NCI-H774 (cell line): ENCODE data around the gene INKA2.
A peak's percentile ranks its signal among the peaks of the same experiment; 100 is the strongest.
"Not testable (repeated sequence)": the region's sequence is repeated elsewhere in the genome, so short reads cannot be mapped to it uniquely, and the experiment has no call there.

Experiments used
- DNase-seq: peaks from one replicate; lab custom pipeline; 2025; lab: John Stamatoyannopoulos, UW

Gene INKA2

DNA sequence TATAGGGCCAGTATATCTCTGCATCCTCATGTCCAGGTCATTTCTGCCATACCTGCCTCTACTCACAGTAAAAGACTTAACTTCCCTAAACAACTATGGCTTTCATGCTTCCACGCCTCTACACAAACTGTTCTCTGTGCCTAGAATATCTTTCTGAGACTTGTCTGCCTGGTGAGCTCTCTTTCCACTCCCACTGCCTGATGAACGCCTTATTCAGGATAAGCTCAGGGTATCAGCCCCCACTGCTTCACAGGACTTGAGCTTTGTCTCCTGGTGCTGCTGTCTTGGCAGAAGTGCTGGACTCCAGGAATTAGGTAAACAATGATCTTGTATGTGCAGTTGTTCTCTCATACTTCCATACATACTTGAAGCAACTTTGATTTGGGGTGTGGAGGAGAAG lies 11.7 kb upstream of the INKA2 start:
- DNase-seq: no peak

DNA sequence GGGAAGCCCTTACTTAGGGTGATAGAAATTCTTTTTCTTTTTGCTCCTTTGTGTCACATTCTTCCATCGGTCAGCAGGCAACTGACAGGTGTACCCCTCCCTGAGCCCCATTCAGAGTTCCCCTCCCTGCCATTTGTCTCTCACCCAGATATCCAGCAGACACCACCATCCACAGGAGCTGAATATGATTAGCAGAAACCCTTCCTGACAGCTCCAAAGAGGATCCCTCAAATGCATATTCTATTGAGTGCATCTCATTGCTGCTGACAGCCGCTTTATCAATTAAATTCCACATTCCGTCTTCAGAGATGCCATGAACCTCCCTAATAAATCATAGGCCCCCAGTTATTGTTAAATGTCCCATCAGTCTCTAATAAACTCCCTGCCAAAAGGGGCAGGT lies 10.4 kb upstream of the INKA2 start:
- no peak for DNase-seq

DNA sequence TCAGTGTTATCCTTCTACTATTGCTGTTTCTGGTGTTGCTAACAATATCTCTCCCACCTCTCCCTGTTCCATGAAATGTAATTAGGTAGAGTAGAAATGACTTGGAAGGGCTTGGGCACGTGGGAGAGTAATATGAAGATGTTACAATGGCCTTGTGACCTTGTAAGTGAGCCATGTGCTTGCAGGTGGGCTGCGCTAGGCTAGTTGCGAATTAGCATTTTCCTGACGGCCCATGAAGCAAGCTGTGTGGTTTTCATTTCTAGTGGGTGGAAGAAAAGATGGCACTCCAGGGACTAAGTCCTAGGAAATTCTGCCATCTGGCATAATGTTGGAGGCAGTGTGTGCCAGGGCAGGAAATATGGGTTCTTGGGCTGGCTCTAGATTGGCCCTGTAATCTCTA lies 8.8 kb upstream of the INKA2 start:
- no peak for DNase-seq

DNA sequence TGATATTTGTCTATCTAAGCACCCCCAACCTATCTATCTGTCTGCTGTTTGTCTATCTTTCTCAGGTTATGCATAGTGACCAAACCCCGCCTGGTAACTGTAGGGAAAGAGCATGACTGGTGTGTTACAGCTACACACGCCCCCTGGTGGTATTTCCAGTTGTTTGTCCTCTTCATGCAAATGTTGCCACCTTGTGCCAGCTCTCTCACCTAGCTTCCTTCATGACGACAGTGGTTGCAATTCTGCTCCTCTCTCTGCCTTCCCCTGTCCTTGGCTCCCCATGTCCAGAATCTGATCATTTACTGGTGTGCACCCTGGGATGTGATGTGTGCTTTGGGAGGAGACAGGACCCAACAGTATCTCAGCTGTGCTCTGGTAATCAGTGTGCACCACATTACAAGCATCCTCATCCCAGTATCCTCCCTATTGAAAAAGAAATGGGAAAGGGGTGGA lies 8.1 kb upstream of the INKA2 start:
- no peak for DNase-seq

DNA sequence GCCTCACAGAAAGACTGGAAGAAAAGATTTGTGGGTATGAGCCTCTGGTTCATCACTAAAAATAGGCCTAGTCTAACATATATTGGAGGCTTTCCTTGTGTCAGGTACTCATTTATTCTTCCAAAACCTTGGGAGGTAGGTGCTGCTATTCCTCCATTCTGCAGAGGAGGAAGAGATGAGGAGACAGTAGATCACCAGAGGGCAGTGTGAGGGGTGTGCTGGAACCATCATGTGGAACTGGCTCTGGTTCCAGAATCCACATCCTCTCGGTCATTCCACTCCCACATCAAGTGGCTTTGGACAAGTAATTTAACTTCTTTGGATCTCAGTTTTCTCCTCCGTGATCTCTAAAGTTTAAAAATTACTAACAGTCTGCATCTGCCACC lies 7.4 kb upstream of the INKA2 start:
- DNase-seq: no peak

DNA sequence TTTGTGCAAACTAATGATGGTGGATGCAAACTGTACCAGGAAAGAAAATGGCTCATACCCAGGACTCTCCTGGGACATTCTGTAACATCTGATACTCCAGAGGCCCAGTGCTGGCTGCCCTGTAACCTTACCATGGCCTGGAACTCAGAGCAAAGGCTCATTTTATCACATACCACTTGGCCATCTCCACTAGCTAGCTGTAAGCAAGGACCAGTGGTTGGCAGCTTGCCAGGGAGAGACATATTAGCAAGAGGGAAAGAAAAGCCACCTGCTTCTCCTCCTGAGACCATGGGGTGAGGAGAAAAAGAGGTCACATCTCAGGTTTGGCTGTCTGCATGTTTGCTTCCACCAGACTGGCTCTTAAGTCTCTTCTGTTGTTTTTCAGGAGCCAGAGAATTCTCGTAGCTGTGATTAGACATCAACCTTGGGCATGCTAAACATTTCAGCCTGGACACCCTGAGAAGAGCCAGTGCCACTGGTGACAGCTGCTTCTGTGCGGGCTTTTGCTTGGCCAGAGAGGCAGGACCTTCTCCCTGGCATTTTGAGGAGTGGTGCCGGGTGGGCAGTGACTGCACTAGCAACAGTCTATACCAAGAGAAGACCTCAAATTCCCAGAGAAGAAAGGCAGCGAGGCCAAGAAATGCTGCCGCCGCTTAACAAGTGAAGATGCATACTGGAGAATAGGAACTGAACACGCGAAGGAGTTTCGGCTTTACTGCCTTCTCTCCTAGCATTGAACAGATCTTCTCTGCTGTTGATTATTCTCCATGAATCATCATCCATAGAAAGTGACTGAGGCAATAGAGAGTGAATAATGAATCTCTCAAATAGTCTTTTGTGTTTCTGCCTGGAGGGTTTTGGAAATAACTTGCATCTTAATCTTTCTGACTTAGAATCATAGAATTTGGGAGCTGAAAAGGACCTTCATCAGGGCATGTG lies 6.7 kb upstream of the INKA2 start:
- no peak for DNase-seq

DNA sequence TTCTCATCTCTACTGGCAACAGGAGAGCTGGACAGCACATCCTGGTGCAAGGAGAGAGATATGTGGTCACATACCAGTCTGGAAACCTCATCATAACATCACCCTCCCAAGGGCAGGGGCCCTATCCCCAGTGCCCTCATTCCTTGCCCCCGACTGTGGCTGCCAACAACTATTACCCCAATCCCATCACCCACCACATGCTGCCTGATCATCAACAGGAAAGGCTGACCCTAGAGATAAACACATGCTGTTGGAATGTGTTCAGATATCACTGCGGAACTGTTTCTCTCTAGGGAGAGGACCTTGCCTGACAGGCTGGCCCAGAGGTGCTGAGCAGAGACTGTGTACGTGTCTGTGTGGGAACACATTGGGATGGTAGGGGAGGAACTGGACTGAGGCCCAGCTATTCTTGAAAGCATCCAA lies 4.5 kb upstream of the INKA2 start:
- DNase-seq: no peak

DNA sequence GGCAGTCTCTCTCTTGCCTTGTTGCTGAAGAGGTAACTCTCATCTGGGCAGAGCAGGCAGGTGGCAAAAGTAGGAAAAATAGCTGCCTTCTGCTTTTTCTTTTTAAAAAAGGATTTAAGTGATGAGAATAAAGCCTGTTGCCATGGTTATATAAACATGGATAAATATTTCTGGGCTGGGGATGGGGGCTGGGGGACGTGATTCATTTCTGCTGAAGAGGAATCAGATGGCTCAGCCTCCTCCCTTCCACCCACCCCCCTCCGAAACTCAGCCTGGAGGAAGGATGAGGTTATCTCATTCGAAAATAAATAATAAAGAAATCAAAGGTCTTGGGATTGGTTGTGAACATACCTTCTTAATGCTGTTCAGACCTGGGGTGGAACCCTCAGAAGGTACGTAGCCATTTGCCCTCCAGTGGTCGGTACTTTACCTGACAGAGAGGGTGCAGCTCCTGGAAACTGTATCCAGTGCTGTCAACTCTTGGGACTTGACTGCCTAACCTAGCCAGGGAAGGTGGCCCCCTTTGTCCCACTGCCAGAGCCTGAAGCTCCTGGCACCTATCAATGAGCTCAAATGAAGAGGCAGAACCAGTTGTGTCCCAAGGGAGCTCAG lies 3.8 kb upstream of the INKA2 start:
- DNase-seq: no peak

DNA sequence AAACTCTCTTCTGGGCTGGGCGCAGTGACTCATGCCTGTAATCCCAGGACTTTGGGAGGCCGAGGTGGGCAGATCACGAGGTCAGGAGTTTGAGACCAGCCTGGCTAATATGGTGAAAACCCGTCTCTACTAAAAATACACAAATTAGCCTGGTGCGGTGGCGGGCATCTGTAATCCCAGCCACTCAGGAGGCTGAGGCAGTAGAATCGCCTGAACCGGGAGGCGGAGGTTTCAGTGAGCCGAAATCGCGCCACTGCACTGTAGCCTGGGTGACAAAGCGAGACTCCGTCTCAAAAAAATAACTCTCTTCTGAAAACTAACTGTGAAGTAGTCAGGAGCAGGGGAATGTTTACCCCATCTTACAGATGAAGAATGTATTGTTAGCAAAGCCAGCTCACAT lies 3.1 kb upstream of the INKA2 start:
- not testable (repeated sequence) for DNase-seq

DNA sequence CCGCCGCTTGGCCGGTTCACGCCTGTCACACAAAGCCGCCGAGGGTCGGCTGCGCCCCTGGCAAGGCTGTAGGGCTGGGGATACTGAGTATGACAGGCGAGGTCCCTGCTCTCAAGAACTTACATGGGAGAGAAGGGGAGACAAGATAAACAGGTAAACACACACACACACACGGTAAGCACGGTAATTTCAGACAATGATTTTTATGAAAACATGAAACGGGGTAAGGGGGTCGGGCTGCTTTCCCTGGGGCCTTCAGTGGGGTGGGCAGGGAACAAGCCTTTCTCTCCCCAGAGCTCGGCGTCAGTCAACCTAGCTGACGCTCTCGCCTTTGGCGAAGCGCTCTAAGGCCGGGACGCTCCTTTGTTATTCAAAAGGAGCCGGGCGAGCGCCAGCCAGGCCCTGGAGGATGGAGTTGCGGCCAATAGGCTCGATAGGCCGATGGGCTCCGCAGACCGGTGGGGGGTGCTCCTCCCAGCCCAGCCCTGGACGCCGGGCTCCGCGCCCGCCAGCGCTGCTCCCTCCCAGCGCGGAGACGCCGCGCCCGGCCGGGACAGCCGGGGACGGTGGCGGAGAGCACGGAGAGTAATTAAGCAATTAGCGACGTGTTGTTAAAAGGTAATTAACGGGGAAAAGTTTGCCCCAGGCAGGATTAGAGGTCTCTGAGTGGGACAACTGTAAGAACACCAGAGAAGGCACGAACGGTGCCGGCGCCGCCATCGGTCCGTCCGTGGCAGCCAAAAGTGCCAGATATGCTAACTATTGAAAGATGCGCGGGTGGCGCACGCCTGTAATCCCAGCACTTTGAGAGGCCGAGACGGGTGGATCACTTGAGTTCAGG lies 950 bp upstream of the INKA2 start:
- DNase-seq: peak; percentile 33

DNA sequence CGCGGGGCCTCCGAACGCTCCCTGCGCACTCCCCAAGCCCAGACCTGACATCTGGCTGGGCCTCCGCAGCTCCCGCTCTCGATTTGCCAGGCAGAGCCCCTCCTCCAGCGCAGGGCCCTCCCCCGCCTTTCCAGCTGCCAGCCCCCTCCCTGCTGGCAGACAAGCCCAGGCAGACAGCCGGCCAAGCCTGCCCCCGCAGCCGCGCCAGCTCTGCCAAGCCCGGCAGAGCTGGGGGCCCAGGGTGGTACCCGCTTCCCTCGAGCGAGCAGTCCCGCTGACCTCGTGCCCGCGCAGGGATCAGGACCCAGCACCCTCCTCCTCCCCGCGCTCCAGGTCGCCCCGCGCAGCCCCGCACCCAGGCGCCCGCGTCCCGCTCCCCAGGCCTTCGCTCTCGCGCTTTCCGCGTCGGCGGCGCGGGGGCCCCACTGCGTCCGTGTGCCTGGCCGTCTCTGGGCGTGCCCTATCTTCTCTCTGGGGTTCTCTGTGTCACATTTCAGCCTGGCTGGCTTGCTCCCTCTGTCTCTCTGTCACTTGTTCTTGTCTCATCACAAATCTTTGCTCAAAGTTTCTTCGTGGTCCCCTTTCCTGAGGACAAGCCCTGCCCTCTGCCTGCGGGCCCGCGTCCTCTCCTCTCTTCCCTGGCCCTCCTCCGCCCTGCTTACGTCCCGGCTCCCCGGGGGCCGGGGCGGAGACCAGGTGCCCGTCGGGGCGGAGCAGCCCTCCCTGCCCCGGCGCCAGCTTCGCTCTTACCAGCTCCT lies 580 bp downstream of the INKA2 start:
- peak; percentile 65 for DNase-seq

DNA sequence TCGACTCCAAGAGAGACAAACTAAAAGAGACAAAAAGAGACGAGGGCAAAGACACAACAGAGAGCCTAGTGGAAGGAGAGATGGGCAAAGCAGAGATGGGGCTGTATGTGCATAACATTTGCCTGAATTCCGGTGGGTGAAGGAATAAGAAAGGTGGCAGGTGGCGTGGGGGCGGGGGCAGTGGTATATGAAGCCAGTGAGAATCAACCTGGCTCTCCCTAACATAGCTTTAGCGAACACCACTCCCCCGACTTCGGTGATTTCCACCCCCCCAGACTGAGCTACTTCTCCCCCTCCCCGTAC lies 1.1 kb downstream of the INKA2 start:
- no peak for DNase-seq

DNA sequence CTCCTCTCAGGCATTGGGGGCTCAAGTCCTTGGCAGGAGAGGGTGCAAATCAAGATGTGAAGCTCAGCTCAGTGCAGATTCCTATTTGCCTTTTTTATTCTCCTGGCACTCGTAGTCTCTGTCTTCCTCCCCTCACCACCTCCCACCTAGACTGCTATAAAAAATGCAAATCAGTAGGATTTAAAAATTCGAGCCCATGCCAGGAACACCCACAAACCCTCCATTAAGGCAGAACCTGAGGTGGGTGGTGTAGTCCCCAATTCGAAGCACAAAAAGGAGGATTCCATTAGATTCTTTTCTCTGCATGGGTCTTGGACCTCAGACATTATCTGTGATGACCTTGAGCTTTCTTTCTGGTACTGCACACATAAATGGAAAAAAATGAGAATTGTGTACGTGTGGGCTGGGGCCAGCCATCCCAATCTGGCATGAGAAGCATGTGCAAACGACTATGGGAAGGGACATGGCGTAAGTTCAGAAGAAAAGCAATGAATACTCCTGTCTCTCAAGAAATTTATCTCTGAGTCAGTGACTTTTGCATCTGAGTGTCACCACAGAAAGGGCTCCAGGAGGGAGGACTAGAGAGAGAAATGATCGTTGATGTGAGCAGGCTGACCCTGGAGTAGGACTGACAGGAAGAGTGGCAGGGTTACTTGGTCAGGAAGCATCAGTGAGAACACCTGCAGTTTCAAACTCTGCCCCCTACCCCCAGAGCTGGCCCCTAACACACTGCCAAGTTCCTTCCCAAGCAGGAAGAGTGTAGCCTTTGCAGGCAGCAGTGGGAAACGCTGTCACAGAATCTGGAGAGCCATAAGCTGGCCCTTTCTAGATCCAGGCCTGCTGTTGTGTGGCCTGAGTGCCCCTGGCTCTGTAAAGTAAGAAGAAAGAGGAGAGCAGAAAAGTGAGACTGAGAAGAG lies 1.7 kb downstream of the INKA2 start:
- no peak for DNase-seq

DNA sequence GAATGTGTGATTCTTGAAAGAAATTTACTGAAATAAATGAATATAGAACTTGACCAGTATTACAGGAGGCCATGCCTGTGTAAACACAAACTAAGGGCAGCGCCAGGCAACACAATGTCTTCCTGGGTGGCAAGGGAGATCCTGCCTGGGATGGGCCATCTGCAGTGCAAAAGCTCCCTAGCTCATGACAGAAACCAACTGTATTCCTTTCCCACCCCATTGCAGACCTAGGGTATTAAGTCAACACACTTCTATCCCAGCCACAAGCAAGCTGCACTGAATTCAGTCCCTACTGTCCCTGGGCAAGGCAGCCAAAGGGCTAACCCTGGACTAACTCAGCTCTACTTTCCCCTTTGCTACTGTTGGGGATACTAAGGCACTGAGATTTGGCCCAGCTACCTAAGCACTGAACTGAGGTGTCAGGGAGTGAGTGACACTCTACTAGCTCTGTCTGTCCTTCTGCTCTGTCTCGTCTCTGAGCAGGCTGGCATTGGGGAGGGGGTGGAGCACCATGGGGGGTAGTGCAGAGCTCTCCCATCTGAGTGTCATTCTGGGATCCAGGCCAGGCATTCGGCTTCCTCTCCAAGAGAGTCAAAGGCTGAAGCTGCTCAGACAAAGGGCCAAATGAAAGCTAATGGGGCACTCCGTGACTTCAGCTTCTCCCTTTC lies 2.5 kb downstream of the INKA2 start:
- DNase-seq: no peak

DNA sequence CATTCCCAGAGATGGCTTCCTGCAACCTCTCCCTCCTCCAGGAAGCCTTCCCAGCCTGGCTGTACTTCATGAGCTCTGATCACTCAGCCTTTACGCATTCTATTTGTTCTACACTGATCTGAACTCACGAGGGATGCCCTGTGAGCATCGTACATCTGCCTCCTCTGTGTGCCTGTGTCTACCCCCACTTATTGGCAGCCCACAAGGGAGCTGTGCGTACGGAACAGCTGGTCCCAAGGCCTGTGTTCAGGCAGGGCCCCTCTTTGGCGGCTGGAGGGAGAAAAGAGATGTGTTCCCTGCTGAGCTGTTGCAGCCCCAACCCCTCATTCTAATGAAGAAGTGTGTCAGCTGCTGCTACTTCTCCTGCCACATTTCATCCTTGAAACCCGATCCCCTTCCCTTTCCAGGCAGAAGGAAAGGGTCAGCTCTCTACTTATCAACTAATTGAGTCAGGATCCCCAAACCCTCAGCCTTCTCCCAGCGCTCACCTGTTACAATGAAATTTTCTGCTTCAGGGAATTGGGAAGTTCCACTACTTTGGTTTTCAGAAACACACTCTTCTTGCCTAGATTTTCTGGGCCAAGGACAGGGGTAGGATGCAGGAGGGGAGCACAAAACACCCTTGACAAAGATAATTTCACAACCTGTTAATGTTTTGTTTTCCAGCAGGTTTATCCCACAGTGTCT lies 3.2 kb downstream of the INKA2 start:
- DNase-seq: no peak

DNA sequence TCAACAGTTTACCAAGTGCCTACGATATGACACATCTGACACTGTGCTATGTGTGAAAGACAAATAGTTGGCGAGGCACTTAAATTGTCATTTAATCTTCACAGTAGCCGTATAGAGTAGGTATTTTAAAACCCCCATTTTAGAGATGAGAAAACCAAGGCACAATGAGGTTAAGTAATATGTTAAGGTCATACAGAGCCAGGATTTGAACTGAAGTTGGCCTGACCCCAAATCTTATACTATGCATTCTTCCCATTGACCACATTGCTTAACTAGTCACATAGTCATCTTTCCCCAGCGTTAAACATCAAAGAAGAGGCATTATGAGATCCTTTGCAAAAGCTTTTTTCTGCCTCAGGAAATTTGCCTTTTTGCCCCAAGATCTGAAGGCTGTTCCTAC lies 3.9 kb downstream of the INKA2 start:
- DNase-seq: no peak

DNA sequence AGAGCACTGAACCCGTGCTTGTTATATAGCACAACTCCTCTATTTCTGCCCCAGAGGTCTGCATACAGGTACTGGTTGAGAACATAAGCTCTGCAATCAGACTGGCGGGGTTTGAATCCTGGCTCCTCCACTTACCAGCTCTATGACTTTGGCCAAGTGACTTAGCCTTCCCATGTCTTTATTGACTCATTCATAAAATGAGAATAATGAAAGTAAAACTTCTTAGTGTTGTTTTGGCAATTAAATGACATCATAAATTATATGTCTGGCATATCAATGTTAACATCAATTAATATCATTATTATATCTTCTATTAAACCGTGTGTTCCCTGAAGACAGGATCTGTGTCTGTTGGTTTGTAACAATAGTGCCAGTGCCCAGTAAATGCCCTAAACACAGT lies 4.3 kb downstream of the INKA2 start:
- no peak for DNase-seq

DNA sequence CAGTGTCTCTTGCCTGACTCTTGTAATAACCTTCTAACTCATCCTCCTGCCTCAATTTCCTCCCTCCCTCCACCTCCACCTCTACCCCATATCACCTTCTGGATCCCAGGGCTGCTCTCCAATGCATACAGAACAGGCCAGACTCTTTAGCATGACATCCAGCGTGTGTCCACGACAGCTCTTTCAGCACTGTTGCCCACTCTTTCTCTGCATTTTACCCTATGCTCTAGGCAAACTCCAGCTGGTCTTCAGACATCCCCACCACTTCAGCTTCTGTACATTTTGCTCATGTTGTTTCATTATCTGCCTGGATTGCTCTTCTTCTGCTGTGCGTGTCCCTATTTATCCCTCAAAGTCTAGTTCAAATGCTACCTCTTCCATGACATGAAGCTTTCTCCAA lies 4.8 kb downstream of the INKA2 start:
- DNase-seq: no peak

DNA sequence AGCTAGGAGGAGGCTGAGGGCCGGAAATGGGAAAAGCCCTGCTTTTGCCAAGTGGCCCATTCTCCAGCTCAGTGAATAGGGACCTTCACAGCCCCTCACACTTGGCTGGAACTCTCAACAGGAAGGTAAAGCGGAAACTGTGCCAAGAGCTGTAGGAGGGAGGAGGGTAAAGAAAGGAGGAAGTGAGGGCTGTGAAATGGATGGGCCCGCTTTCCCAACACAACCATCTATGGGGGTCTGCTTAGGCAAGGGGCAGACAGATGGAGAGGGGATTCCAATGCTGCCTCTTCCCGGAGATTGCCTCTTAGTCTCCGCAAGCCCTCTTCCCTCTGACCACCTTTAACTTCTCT lies 5.2 kb downstream of the INKA2 start:
- DNase-seq: no peak
